Activated naive CD8-positive, alpha-beta T cell (primary cell): ENCODE results near the gene PVALB.

ENCODE experiments used
- H3K27ac Mint-ChIP-seq: one replicate; pipeline ENCODE4 v1.8.0; 2021; ENCODE audit warnings: mixed read lengths
- H3K27me3 Mint-ChIP-seq: one replicate; pipeline ENCODE4 v1.8.0; 2021; ENCODE audit warnings: mixed read lengths
- H3K36me3 Mint-ChIP-seq: one replicate; pipeline ENCODE4 v1.8.0; 2021; ENCODE audit warnings: mixed read lengths
- H3K4me1 Mint-ChIP-seq: one replicate; pipeline ENCODE4 v1.8.0; 2021; ENCODE audit warnings: low read depth, mixed read lengths
- H3K4me3 Mint-ChIP-seq: one replicate; pipeline ENCODE4 v1.8.0; 2021; ENCODE audit warnings: mild to moderate bottlenecking, mixed read lengths
- H3K9me3 Mint-ChIP-seq: one replicate; pipeline ENCODE4 v1.8.0; 2021; ENCODE audit warnings: low read depth, mixed read lengths

Gene PVALB

DNA sequence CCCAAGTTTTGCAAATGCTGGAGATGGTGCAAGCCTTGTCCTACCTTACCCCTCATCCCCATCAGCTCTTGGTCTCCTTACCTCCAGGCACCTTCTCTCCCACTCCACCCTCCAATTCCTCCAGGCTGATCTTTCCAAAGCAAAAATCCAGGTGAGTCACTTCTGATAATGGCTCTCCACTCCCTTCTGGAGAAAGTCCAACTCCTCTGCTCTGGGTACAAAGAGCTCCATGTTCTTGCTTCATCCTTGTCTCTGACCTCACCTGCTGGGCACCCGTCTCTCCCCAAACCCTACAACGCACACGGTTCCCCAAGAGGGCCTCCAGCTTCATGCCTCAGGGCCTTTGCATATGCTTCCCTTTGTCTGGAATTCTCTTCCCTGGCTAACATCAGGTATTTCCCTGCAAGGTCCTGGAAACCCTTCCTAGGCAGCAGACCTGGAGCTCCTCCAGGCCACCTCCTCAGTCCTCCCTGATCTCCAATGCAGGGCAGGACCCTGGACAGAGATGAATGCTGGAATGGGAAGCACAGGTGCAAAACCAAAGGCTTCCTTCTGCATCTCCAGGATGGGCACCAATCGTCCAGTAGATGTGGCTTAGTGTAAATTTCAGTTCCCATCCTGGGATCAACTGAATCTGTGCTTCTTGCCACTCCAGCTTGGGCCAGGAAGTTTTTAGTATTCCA lies 63.6 kb downstream of the PVALB start:
- Mint-ChIP-seq H3K27me3 (peaks cover 6% of the 10 kb centered on the region), H3K4me3 (no peak overlapping the region), H3K36me3 (no peaks in the 10 kb centered on the region), H3K27ac (no peak overlapping the region), H3K4me1 (no peaks in the 10 kb centered on the region), H3K9me3 (no peaks in the 10 kb centered on the region)
